ENCODE results near the gene CD58.

Gene CD58

GRCh38 chr1:116533429-116533820 lies 37.4 kb downstream of the CD58 start:
- peaks cover 46% of the 10 kb centered on the region for H3K36me3 Mint-ChIP-seq
- H3K9me3 Mint-ChIP-seq = peaks cover 2% of the 10 kb centered on the region
- CTCF ChIA-PET = no interaction called here
- no peak overlapping the region for H3K27ac Mint-ChIP-seq
- no peak for DNase-seq
- H3K4me3 Mint-ChIP-seq = no peak overlapping the region
- no peaks in the 10 kb centered on the region for H3K27me3 Mint-ChIP-seq
- H3K4me1 Mint-ChIP-seq = peaks cover 14% of the 10 kb centered on the region

GRCh38 chr1:116532671-116533428 lies 38.0 kb downstream of the CD58 start:
- CTCF ChIA-PET = no interaction called here
- Mint-ChIP-seq H3K4me1 (peaks cover 8% of the 10 kb centered on the region), H3K27me3 (no peaks in the 10 kb centered on the region), H3K27ac (peak overlapping the region; percentile 46), H3K36me3 (peaks cover 49% of the 10 kb centered on the region), H3K4me3 (peak overlapping the region; percentile 15), H3K9me3 (peaks cover 2% of the 10 kb centered on the region)
- DNase-seq = no peak

GRCh38 chr1:116531917-116532316 lies 38.9 kb downstream of the CD58 start:
- H3K27me3 Mint-ChIP-seq = no peaks in the 10 kb centered on the region
- peaks cover 53% of the 10 kb centered on the region for H3K36me3 Mint-ChIP-seq
- H3K27ac Mint-ChIP-seq = no peak overlapping the region

DNA sequence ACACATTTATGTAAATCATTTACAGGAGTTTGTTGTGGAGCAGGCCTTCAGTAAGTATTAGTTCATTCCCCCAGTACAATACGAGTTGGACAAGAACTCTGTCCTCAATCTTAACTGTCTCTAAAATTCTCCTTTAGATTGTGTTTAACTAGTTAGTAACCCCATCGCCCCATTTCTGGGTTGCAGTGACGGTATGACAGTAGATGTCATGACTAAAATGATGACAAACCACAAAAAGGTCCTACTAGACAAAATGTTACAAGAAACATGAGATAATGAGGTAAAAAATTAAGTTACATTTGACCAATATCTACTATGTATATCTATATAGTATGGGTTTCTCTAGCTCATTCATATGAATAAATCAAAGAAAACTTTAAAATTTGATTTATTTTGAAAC lies 41.1 kb downstream of the CD58 start:
- peaks cover 9% of the 10 kb centered on the region for H3K9me3 Mint-ChIP-seq
- H3K4me1 Mint-ChIP-seq = peaks cover 8% of the 10 kb centered on the region
- no peak overlapping the region for H3K4me3 Mint-ChIP-seq
- peaks cover 53% of the 10 kb centered on the region for H3K36me3 Mint-ChIP-seq
- CTCF ChIA-PET = no interaction called here
- H3K27ac Mint-ChIP-seq = no peak overlapping the region
- no peak for DNase-seq
- no peaks in the 10 kb centered on the region for H3K27me3 Mint-ChIP-seq

More at GRCh38 chr1:116531917-116532316, 38.9 kb downstream of the CD58 start:
- Mint-ChIP-seq H3K4me3 (no peak overlapping the region), H3K9me3 (peaks cover 6% of the 10 kb centered on the region), H3K4me1 (peaks cover 8% of the 10 kb centered on the region)
- CTCF ChIA-PET = interaction anchor here (0.7 kb wide), 1 partner anchor 43 kb away, joined by 3 read pairs; no protein-coding TSS in a partner anchor
- no peak for DNase-seq

GRCh38 chr1:116529199-116529631 lies 41.6 kb downstream of the CD58 start:
- DNase-seq = no peak
- CTCF ChIA-PET = interaction anchor here (1.1 kb wide), 1 partner anchor 13 kb away, joined by 4 read pairs; no protein-coding TSS in a partner anchor
- no peak overlapping the region for H3K27ac Mint-ChIP-seq
- peaks cover 9% of the 10 kb centered on the region for H3K9me3 Mint-ChIP-seq
- peaks cover 51% of the 10 kb centered on the region for H3K36me3 Mint-ChIP-seq
- H3K27me3 Mint-ChIP-seq = no peaks in the 10 kb centered on the region
- H3K4me3 Mint-ChIP-seq = no peak overlapping the region
- peaks cover 8% of the 10 kb centered on the region for H3K4me1 Mint-ChIP-seq

GRCh38 chr1:116528329-116529083 lies 42.3 kb downstream of the CD58 start:
- H3K9me3 Mint-ChIP-seq = peaks cover 9% of the 10 kb centered on the region
- H3K27me3 Mint-ChIP-seq = no peaks in the 10 kb centered on the region
- CTCF ChIA-PET = interaction anchor here (1.1 kb wide), 1 partner anchor 12 kb away, joined by 4 read pairs; no protein-coding TSS in a partner anchor
- H3K4me3 Mint-ChIP-seq = no peak overlapping the region
- no peak overlapping the region for H3K27ac Mint-ChIP-seq
- peaks cover 46% of the 10 kb centered on the region for H3K36me3 Mint-ChIP-seq
- DNase-seq = no peak
- H3K4me1 Mint-ChIP-seq = peaks cover 7% of the 10 kb centered on the region

DNA sequence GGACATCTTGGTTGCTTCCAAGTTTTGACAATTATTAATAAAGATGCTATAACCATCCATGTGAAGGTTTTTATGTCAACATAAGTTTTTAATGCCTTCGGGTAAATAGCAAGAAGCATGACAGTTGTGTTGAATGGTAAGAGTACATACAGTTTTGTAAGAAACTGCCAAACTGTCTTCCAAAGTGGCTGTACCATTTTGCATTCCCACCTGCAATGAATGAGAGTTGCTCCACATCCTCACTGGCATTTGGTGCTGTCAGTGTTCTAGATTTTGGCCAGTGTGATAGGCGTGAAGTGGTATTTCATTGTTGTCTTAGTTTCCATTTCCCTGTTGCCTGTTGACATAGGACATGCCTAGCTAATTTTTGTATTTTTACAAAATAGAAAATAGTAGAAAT lies 45.4 kb downstream of the CD58 start:
- Mint-ChIP-seq H3K4me1 (no peaks in the 10 kb centered on the region), H3K4me3 (no peak overlapping the region), H3K27ac (no peak overlapping the region), H3K27me3 (no peaks in the 10 kb centered on the region), H3K9me3 (peaks cover 7% of the 10 kb centered on the region), H3K36me3 (peaks cover 46% of the 10 kb centered on the region)
- no peak for DNase-seq
- CTCF ChIA-PET = no interaction called here

- CTCF ChIA-PET = no interaction called here
- DNase-seq = no peak
- no peak overlapping the region for H3K27ac Mint-ChIP-seq
- H3K27me3 Mint-ChIP-seq = no peaks in the 10 kb centered on the region
- peaks cover 18% of the 10 kb centered on the region for H3K4me1 Mint-ChIP-seq
- peaks cover under 1% of the 10 kb centered on the region for H3K9me3 Mint-ChIP-seq
- peaks cover 45% of the 10 kb centered on the region for H3K36me3 Mint-ChIP-seq
- no peak overlapping the region for H3K4me3 Mint-ChIP-seq
Measured at GRCh38 chr1:116521186-116521585, 49.6 kb downstream of the CD58 start.

DNA sequence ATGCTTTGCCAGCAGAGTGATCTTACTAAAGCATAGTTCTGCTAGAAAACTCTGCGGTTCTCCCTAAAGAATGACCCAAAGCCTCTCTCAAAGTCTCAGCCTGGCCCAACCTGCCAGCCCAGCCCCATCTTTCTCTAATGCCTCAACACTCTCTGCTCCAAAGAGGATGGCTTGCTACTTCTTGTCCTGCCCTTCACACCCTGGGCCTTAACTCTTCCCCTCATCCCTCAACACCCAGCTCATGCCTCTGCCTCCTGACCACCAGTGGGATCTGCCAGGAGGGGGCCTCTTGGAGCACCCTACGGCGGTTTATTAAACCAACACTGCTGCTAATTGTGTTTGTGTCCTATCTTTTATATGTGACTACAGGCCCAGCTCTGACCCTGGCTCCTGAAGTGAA lies 52.4 kb downstream of the CD58 start:
- H3K4me1 Mint-ChIP-seq = peaks cover 42% of the 10 kb centered on the region
- H3K9me3 Mint-ChIP-seq = no peaks in the 10 kb centered on the region
- H3K27me3 Mint-ChIP-seq = no peaks in the 10 kb centered on the region
- CTCF ChIA-PET = no interaction called here
- DNase-seq = no peak
- no peak overlapping the region for H3K27ac Mint-ChIP-seq
- H3K4me3 Mint-ChIP-seq = no peak overlapping the region
- H3K36me3 Mint-ChIP-seq = peaks cover 37% of the 10 kb centered on the region

GRCh38 chr1:116516631-116517030 lies 54.2 kb downstream of the CD58 start:
- no peak for DNase-seq
- Mint-ChIP-seq H3K9me3 (peaks cover 2% of the 10 kb centered on the region), H3K27me3 (no peaks in the 10 kb centered on the region), H3K4me3 (no peak overlapping the region), H3K4me1 (peaks cover 54% of the 10 kb centered on the region), H3K27ac (peak overlapping the region; percentile 73), H3K36me3 (peaks cover 41% of the 10 kb centered on the region)
- CTCF ChIA-PET = interaction anchor here (0.9 to 3.6 kb wide), 5 partner anchors 12 to 377 kb away, joined by 3 to 23 read pairs (median 7); no protein-coding TSS in a partner anchor

- Mint-ChIP-seq H3K9me3 (peaks cover 4% of the 10 kb centered on the region), H3K27me3 (no peaks in the 10 kb centered on the region), H3K4me1 (peaks cover 63% of the 10 kb centered on the region), H3K4me3 (peak overlapping the region; percentile 42), H3K36me3 (peaks cover 46% of the 10 kb centered on the region), H3K27ac (peak overlapping the region; percentile 93)
- peak; percentile 45 for DNase-seq
- CTCF ChIA-PET = interaction anchor here (0.9 to 3.6 kb wide), 6 partner anchors 11 to 376 kb away, joined by 3 to 23 read pairs (median 6); no protein-coding TSS in a partner anchor
Measured at GRCh38 chr1:116515702-116516101, 55.1 kb downstream of the CD58 start.

DNA sequence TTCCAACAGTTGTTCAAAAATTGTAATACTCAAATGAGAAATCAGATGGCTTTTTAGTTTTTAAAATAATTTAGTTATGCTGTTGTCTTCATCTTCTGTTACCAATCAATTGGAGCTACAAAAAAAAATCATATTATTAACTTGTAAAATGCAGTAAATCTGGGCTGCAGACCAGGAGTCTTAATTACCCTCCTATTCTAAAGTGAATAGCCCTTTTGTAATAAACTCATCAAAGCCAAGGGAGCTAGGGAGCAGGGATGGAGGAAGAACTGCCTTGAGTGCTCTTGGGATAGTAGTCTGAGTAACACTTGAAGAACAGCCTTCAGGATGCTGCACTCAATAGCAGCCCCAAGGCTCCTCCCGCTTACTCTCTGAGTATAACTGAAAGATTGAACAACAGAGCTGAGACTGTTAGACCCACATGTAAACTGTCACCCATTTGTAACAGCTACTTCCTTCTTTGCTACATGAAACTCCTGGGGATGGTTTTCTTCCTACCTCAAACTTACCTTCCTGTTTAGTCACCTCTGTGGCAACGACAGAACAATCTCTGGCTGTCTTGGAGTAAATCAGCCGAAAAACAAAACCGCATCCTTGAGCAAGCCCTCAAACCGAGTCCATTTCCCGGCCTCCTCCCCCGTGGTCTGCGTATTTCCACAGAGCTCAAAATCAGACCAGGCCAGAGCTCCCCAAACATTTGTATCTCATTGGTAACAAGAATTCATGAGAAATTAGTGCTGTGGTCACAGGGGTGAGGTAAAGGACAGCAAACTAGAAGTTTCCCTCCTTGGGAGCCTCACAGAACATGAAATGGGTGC lies 55.9 kb downstream of the CD58 start:
- peaks cover 69% of the 10 kb centered on the region for H3K4me1 Mint-ChIP-seq
- H3K27me3 Mint-ChIP-seq = no peaks in the 10 kb centered on the region
- H3K9me3 Mint-ChIP-seq = peaks cover 4% of the 10 kb centered on the region
- peak overlapping the region; percentile 93 for H3K27ac Mint-ChIP-seq
- CTCF ChIA-PET = interaction anchor here (0.5 to 3.6 kb wide), 8 partner anchors 10 to 376 kb away, joined by 3 to 23 read pairs (median 6); partner anchors contain the start of gene CD58
- H3K4me3 Mint-ChIP-seq = peak overlapping the region; percentile 42
- H3K36me3 Mint-ChIP-seq = peaks cover 44% of the 10 kb centered on the region
- peak; percentile 74 for DNase-seq

DNA sequence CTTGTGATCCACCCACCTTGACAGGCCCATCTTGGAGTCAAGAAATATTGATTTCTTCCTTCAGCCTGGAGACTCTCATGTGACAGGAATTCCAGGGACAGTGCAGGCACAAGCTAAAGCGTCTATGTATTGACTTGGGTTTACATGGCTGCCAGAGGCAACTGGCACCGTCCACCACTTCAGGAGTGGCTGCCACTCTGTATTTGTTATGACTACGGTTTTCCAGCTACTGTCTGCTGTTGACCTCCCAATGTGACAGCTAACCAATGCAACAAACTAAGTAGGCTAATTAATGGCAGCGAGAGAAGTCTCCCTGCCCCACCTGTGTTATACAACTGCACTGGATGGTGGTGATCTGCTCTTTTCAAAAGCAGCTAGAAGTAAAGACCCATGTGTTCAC lies 56.9 kb downstream of the CD58 start:
- Mint-ChIP-seq H3K27me3 (no peaks in the 10 kb centered on the region), H3K27ac (peak overlapping the region; percentile 93), H3K4me1 (peaks cover 76% of the 10 kb centered on the region), H3K36me3 (peaks cover 42% of the 10 kb centered on the region), H3K4me3 (no peak overlapping the region), H3K9me3 (peaks cover 4% of the 10 kb centered on the region)
- CTCF ChIA-PET = interaction anchor here (0.5 to 3.6 kb wide), 4 partner anchors 9 to 57 kb away, joined by 3 to 23 read pairs (median 13); partner anchors contain the start of gene CD58
- no peak for DNase-seq
